H54 (cell line): ENCODE results near the gene CGB3.
"Not testable (repeated sequence)": the region's sequence is repeated elsewhere in the genome, so short reads cannot be mapped to it uniquely, and the experiment has no call there.

ENCODE experiments used
- DNase-seq: peaks from one replicate; pipeline ENCODE4 v3.0.0; 2011; ENCODE audit warnings: low spot score, mixed read lengths; ENCODE audit not compliant: insufficient read length
- FAIRE-seq: peaks from 3 replicates; lab custom pipeline; 2011; peaks lifted over from hg19 to GRCh38; lab: Jason Lieb, UNC
- POLR2A ChIP-seq: IDR thresholded peaks from 2 replicates; pipeline ENCODE4 v1.6.1; 2011; ENCODE audit warnings: low read depth, mild to moderate bottlenecking, low read length

The CGB3 gene

GRCh38 chr19:49022116-49022515 lies 2.0 kb downstream of the CGB3 start:
- FAIRE-seq (no peak), DNase-seq (no peak)
- no peak for TF ChIP-seq POLR2A

DNA sequence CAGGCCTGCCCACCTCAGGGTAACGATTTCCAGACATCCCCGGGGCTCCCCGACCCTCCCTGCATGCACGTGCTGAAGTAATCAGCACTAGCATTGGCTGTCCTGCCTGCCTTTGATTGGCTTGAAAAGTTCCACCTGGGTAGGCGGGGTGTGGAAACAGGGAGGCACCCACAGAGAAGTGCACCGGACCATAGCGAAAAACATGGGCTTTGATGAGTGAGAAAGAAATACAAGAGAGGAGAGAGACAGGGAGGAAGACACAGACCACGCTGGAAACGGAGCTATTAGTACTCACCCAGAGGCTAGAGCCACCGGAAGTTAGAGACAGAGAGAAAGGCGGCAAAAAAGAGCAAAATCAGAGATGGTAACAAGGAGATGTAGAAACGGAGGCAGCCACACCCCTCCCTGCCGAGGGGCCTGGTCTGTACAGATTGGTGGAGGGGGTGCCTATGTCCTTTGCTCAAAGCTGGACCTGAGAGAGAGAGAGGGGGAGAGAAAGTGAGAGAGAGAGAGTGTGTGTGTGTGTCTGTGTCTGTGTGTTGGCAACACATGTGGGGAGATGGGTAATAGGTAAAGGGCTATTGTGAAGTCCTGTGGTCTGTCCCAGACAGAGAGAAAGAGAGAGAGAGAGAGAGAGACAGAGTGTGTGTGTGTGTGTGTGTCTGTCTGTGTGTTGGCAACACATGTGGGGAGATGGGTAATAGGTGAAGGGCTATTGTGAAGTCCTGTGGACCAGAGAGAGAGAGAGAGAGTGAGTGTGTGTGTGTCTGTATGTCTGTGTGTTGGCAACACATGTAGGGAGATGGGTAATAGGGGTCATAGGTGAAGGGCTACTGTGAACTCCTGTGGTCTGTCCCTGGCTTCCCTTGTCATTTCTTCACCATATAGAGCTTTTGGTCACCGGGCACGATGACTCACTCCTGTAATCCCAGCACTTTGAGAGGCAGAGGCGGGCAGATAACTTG lies 2.9 kb downstream of the CGB3 start:
- TF ChIP-seq POLR2A: no peak
- DNase-seq (no peak), FAIRE-seq (no peak)

- no peak for FAIRE-seq
Measured at GRCh38 chr19:49020342-49020741, 3.8 kb downstream of the CGB3 start.

GRCh38 chr19:49019242-49019932 lies 4.7 kb downstream of the CGB3 start:
- FAIRE-seq (no peak), DNase-seq (peak; percentile 37)
- no peak for TF ChIP-seq POLR2A

More at GRCh38 chr19:49020342-49020741, 3.8 kb downstream of the CGB3 start:
- no peak for DNase-seq
- TF ChIP-seq POLR2A: no peak

GRCh38 chr19:49018388-49019241 lies 5.5 kb downstream of the CGB3 start:
- FAIRE-seq, DNase-seq: not testable (repeated sequence)
- TF ChIP-seq POLR2A: peak; percentile 23; the same call in 1 of the 2 replicates

GRCh38 chr19:49017666-49018351 lies 6.3 kb downstream of the CGB3 start:
- TF ChIP-seq POLR2A: 0 out of 2 replicates have a peak, but pooled peaks have one; percentile 19
- DNase-seq: peak; percentile 59
- no peak for FAIRE-seq

GRCh38 chr19:49017041-49017665 lies 7.0 kb downstream of the CGB3 start, which contains the start of gene LHB:
Gene LHB, minus strand, starts transcription at chr19:49017091. Its CDS starts 10 bp downstream, at chr19:49017081.
- no peak for TF ChIP-seq POLR2A
- no peak for DNase-seq
- no peak for FAIRE-seq

- DNase-seq (no peak), FAIRE-seq (no peak)
- TF ChIP-seq POLR2A: no peak
Measured at GRCh38 chr19:49016067-49016839, 7.9 kb downstream of the CGB3 start.

DNA sequence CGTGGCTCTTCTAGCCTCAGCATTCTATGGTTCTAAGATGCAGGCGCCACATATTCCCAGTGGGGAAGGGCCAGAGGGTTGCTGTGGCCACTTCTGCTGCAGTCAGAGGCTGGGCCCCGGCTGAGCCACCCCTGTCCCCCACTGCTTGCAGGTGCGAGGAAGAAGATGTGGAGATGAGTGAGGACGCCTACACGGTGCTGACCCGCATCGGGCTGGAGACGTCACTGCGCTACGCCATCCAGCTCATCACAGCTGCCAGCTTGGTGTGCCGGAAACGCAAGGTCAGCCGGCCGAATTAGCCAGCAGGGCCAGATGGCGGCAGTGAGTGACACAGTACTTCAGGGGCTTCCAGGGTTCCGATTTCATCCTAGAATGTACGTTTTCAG lies 9.3 kb downstream of the CGB3 start:
- DNase-seq (no peak), FAIRE-seq (no peak)
- no peak for TF ChIP-seq POLR2A

DNA sequence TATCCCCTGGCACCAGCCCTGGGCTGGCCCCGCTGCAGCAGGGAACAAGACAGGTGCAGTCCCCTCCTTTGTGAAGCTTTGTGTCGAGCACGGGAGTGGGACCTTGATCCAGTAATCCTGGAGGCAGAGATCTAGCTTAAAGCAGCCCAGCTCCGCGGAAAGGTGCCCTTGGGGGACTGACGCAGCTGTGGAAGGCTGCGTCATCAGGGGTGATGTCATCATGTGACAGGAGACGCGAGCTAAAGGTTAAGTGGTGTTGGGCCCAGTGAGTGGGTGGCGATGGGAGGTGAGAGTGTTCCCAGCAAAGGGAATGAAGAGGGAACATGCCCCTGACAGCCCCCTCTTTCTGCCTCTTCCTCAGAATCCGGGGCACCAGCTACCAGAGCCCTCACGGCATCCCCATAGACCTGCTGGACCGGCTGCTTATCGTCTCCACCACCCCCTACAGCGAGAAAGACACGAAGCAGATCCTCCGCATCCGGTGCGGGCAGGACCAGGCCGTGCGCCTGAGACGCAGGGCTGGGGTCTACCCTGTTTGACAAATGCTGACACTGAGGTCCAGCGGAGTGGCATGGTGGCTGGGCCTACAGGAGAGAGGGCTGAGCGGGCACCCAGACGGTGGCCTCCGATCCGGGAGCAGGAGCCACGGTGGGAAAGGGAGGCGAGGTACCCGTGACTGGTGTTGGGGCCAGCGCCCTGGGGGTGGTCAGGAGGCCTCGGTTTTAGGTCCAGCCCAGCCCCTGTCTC lies 9.8 kb downstream of the CGB3 start:
- FAIRE-seq: no peak
- no peak for TF ChIP-seq POLR2A
- DNase-seq: no peak

DNA sequence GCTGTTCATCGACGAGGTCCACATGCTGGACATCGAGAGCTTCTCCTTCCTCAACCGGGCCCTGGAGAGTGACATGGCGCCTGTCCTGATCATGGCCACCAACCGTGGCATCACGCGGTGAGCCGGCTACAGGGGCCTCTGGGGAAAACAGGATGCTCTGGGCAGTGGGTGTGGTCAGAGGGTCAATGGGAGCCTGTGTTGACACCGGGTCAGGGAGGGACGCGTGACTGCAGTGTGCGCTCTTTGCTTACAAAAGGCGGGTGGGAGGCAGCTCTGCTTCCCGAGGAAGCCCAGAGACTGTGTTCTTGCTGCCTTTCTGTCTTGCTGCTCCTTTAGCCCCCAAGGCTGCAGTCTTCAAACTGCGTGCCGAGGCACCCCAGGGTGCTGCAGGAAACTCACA lies 12.9 kb downstream of the CGB3 start:
- TF ChIP-seq POLR2A: no peak
- no peak for DNase-seq
- FAIRE-seq: no peak
